GM10847 (cell line): Measurements from ENCODE around the gene CTXN3.

Source experiments
- POLR2A ChIP-seq: IDR thresholded peaks from 2 replicates; pipeline ENCODE4 v1.6.1; 2011; ENCODE audit not compliant: insufficient read length; ENCODE audit errors: extremely low read depth

Gene CTXN3

DNA sequence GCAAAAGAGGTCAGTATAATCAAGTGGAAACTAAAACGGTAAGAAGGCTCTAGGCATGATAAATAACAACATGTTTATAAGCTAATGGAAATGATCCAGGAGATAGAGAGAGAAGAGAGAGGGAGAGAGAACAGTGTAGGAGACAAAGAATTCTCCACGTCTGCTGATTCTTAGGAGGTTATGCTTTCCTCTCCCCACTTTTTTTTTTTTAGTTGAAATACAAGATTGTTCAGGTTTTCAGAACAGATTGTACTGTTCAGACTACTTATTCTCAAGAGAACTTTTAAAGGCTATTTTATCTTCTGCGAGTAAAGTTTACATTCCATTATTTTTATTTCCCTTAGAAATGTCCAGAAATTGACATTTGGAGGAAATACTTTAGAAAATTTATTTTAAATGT is 58.3 kb downstream of the CTXN3 start:
- TF ChIP-seq POLR2A = no peak
